Parathyroid adenoma (tissue), 2 donors: ENCODE data around the gene BTG1.
A peak's percentile ranks its signal among the peaks of the same experiment; 100 is the strongest.

Experiments used
- H2AFZ ChIP-seq: fragments of 300-600 bp; sonication (generic); one replicate; pipeline ENCODE4 v1.7.0; 2017; ENCODE audit warnings: antibody characterized with exemption, mild to moderate bottlenecking
- H3K27ac ChIP-seq: fragments of 300-600 bp; sonication (generic); one replicate; pipeline ENCODE4 v1.7.0; 2017
- H3K27me3 ChIP-seq: fragments of 300-600 bp; sonication (generic); one replicate; pipeline ENCODE4 v1.7.0; 2017; ENCODE audit warnings: low read length; ENCODE audit not compliant: control insufficient read depth, insufficient read depth
- H3K36me3 ChIP-seq: fragments of 300-600 bp; sonication (generic); one replicate; pipeline ENCODE4 v1.7.0; 2017; ENCODE audit warnings: low read length; ENCODE audit not compliant: control insufficient read depth, insufficient read depth
- H3K4me1 ChIP-seq: fragments of 300-600 bp; sonication (generic); one replicate; pipeline ENCODE4 v1.7.0; 2017; ENCODE audit warnings: control low read depth
- H3K4me2 ChIP-seq: fragments of 300-600 bp; sonication (generic); one replicate; pipeline ENCODE4 v1.7.0; 2017; ENCODE audit warnings: low read length
- H3K4me3 ChIP-seq: fragments of 300-600 bp; sonication (generic); one replicate; pipeline ENCODE4 v1.7.0; 2017; ENCODE audit warnings: low read depth, low read length
- H3K79me2 ChIP-seq: fragments of 300-600 bp; sonication (generic); one replicate; pipeline ENCODE4 v1.7.0; 2017; ENCODE audit warnings: control low read depth
- H3K9ac ChIP-seq: fragments of 300-600 bp; sonication (generic); one replicate; pipeline ENCODE4 v1.7.0; 2017; ENCODE audit warnings: mild to moderate bottlenecking
- H3K9me3 ChIP-seq: fragments of 300-600 bp; sonication (generic); one replicate; pipeline ENCODE4 v1.7.0; 2017; ENCODE audit warnings: low read length; ENCODE audit not compliant: control insufficient read depth
- TF ChIP-seq, protein P1 (sequence below): fragments of 300-600 bp; sonication (generic); IDR thresholded peaks from one replicate; pipeline ENCODE4 v1.7.0; 2017; ENCODE audit warnings: antibody characterized with exemption, mild to moderate bottlenecking
- donor health status: primary hyperparathyroidism.

BTG1 gene

DNA sequence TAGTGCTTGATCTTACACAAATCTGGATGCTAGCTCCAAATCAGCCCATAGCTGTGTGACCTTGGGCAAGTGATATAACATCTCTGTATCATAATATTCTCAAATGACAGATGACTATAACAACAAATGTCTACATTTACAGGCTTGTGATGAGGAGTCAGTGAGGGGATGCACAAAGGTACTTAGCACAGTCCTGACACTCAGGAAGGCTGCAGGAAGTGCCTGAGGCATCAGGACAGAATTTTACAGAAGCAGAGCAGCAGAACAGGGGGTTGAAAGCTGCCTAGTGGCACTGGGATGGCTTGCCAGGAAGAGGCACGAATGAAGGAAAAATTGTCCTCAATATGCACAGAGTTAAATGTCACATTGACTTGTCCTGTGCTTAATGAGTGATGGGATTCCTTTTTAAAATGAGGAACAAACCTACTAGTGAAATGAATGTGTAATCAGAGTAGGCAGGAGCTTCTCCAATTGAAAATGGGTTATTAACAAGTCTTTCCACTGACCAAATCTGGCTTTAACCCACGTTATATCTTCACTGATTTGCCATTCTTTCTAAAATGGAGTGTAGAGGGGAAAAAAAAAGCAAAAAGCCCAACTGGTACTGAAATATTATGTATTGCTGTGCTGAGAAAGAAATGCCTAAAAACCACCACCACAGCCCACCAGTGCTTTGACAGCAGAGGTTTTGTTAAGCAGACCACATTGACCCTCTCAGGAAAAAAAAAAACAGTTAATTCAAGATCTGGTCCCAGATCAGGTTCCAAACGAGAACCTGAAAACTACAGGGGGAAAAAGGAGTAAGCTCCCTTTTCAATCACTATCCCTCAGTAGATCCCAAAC, 11.6 kb downstream of the BTG1 start:
- Histone ChIP-seq H3K9me3 (no peaks in the 10 kb centered on the region), H3K27ac (peak overlapping the region; percentile 1), H3K27me3 (no peaks in the 10 kb centered on the region), H3K36me3 (no peaks in the 10 kb centered on the region), H2AFZ (no peak overlapping the region), H3K79me2 (peaks cover 33% of the 10 kb centered on the region), H3K9ac (no peak overlapping the region), H3K4me1 (peaks cover 25% of the 10 kb centered on the region), H3K4me2 (no peak overlapping the region), H3K4me3 (no peak overlapping the region)
- TF ChIP-seq, protein P1, sequence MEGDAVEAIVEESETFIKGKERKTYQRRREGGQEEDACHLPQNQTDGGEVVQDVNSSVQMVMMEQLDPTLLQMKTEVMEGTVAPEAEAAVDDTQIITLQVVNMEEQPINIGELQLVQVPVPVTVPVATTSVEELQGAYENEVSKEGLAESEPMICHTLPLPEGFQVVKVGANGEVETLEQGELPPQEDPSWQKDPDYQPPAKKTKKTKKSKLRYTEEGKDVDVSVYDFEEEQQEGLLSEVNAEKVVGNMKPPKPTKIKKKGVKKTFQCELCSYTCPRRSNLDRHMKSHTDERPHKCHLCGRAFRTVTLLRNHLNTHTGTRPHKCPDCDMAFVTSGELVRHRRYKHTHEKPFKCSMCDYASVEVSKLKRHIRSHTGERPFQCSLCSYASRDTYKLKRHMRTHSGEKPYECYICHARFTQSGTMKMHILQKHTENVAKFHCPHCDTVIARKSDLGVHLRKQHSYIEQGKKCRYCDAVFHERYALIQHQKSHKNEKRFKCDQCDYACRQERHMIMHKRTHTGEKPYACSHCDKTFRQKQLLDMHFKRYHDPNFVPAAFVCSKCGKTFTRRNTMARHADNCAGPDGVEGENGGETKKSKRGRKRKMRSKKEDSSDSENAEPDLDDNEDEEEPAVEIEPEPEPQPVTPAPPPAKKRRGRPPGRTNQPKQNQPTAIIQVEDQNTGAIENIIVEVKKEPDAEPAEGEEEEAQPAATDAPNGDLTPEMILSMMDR, result no peak

DNA sequence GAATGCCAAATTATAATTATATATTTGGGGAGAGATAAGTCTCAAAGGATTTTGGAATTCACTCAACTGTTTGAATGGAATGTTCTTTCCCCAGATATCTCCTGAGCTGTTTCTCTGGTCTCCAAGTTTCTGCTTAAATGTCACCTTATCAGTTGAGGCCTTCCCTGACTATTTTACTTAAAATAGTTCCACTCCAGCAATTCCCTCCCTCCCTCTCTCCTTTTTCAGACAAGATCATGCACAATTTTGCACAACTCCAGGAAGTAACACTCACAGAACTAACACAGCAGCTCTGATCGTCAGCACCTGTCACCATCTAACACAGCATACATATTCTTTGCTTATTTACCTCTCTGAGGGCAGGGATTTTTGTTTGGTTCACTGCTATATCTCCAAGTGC, 12.5 kb downstream of the BTG1 start:
- Histone ChIP-seq H3K9ac (no peak overlapping the region), H3K27ac (no peak overlapping the region), H3K9me3 (no peaks in the 10 kb centered on the region), H3K4me1 (peaks cover 20% of the 10 kb centered on the region), H3K79me2 (peaks cover 26% of the 10 kb centered on the region), H3K4me3 (no peak overlapping the region), H3K27me3 (no peaks in the 10 kb centered on the region), H3K4me2 (no peak overlapping the region), H3K36me3 (no peaks in the 10 kb centered on the region), H2AFZ (peak overlapping the region; percentile 6)
- TF ChIP-seq, protein P1, result no peak

DNA sequence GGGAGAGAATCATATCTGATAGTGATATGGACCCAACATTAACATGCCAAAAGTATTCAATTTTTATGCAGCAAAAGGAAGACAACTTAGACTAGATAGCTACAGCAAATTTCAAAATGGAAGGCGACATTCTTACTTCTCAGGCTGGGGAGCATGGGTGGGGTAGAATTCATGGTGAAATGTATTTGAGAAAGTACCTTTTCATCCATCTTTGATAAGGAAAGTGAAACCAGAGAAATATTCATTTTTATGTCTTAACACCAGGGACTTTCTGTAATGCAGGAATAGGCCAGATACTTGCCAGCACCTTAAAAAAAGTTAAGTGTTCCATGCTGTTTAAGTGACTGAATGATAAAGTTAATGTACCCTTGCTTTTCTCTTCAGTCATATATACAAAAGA, 13.4 kb downstream of the BTG1 start:
- Histone ChIP-seq H3K4me3 (no peak overlapping the region), H3K27me3 (no peaks in the 10 kb centered on the region), H3K79me2 (peaks cover 19% of the 10 kb centered on the region), H3K4me1 (peaks cover 14% of the 10 kb centered on the region), H3K9me3 (no peaks in the 10 kb centered on the region), H3K9ac (no peak overlapping the region), H2AFZ (no peak overlapping the region), H3K4me2 (no peak overlapping the region), H3K27ac (no peak overlapping the region), H3K36me3 (no peaks in the 10 kb centered on the region)
- TF ChIP-seq, protein P1, result no peak

DNA sequence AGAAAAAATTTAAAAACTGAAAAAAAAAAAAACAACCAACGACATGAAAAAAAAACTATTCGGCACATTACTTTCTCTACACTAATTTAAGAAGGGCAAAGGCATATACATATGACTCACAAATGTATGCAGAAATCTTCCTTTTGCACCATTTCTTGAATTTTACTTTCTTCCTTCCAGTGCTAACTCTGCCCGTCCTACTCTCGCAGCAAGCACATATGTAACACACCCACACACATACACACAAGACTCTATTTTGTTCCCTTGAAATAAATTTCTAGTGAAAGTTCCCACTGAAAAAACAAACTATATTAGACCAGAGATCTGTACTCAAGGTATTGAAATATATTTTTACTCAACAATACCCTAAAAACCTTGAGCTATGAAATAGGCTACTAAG, 14.6 kb downstream of the BTG1 start:
- Histone ChIP-seq H3K9ac (no peak overlapping the region), H3K4me2 (no peak overlapping the region), H3K27ac (no peak overlapping the region), H3K9me3 (no peaks in the 10 kb centered on the region), H3K79me2 (peaks cover 13% of the 10 kb centered on the region), H3K4me3 (no peak overlapping the region), H2AFZ (no peak overlapping the region), H3K4me1 (peaks cover 13% of the 10 kb centered on the region), H3K27me3 (no peaks in the 10 kb centered on the region), H3K36me3 (no peaks in the 10 kb centered on the region)
- TF ChIP-seq, protein P1, result no peak

DNA sequence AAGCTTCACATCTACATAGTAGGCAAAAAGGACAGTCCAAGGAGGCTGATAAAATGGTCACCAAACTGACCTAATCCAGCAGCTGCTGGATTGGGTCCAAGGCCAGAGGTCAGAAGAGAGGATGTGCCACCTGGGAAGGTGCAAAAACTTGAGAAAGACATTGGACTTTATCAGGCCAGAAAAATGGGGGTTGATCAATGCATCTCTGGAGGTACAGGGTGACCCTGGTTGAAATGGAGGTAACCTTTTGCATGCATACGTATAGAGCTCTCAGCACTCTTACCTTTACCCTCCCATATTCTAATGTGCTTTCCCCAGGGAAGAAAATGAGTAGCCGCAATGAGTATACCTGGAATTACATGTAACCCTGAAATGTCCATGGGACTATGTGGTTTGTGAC, 16.0 kb downstream of the BTG1 start:
- Histone ChIP-seq H3K9ac (no peak overlapping the region), H3K4me3 (no peak overlapping the region), H2AFZ (no peak overlapping the region), H3K27me3 (no peaks in the 10 kb centered on the region), H3K36me3 (no peaks in the 10 kb centered on the region), H3K4me2 (no peak overlapping the region), H3K79me2 (peaks cover 11% of the 10 kb centered on the region), H3K4me1 (peaks cover 13% of the 10 kb centered on the region), H3K27ac (no peak overlapping the region), H3K9me3 (no peaks in the 10 kb centered on the region)
- TF ChIP-seq, protein P1, result no peak
